ENCODE data around the gene RAD51B.

DNA sequence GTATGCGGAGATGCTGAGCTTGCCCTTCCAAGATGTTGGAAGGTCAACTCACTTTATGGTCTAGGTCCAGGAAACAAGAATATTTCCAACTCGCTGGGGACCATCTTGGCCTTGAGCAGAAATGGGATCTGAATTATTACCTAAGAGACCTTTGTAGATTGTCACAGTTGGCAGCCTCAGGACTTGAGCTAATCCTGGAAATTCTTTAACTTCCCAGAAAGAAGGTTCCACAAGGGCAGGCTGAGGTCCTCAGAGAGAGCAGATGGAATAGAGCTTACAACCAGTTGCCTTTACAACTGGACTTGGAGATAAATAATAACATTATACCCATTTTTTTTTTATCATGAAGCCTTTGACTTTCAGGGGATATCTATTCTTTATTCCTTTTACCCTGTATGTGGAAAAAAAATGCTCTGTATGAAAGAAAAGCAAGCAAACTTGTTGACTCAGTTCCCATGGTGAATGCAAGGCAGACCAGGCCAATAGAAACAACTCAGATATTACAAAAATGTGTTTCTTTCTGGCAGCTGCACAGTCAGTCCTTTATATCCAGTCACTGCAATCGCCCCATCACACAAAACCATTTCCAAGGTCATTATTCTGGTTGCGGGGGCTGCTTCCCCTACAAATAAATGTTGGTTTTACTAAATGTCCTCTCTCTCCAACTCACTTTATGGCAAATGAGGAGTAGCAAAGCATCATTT lies 571.9 kb downstream of the RAD51B start:
- TF ChIP-seq, protein P1, sequence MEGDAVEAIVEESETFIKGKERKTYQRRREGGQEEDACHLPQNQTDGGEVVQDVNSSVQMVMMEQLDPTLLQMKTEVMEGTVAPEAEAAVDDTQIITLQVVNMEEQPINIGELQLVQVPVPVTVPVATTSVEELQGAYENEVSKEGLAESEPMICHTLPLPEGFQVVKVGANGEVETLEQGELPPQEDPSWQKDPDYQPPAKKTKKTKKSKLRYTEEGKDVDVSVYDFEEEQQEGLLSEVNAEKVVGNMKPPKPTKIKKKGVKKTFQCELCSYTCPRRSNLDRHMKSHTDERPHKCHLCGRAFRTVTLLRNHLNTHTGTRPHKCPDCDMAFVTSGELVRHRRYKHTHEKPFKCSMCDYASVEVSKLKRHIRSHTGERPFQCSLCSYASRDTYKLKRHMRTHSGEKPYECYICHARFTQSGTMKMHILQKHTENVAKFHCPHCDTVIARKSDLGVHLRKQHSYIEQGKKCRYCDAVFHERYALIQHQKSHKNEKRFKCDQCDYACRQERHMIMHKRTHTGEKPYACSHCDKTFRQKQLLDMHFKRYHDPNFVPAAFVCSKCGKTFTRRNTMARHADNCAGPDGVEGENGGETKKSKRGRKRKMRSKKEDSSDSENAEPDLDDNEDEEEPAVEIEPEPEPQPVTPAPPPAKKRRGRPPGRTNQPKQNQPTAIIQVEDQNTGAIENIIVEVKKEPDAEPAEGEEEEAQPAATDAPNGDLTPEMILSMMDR (conservative IDR thresholded peaks at IDR 0.05; ENCODE audit: low read depth, low read length) = no peak
- no peak for TF ChIP-seq EZH2 (IDR thresholded peaks at IDR 0.05; ENCODE audit: low read length, unreplicated experiment)

All from PC-3 (cell line).